Progenitor cell of endocrine pancreas (in vitro differentiated cells): ENCODE measurements around the gene MARK1. TPM values are rescaled to one million over a fixed set of nuclear protein-coding genes. Genes with fewer than 3 reads are reported as not detected.

ENCODE experiments used
- DNase-seq: peaks from one replicate; pipeline ENCODE4 v3.0.0; 2021; ENCODE audit warnings: low spot score; ENCODE audit not compliant: unreplicated experiment
- H3K27ac Mint-ChIP-seq: 2 replicates; pipeline ENCODE4 v1.8.0; 2021; ENCODE audit warnings: mild to moderate bottlenecking, moderate library complexity, mixed read lengths
- H3K27me3 Mint-ChIP-seq: 2 replicates; pipeline ENCODE4 v1.8.0; 2021; ENCODE audit warnings: mixed read lengths
- H3K36me3 Mint-ChIP-seq: 2 replicates; pipeline ENCODE4 v1.8.0; 2022; ENCODE audit warnings: mixed read lengths; ENCODE audit not compliant: insufficient read depth
- H3K4me1 Mint-ChIP-seq: 2 replicates; pipeline ENCODE4 v1.8.0; 2021; ENCODE audit warnings: low read depth, mixed read lengths
- H3K4me3 Mint-ChIP-seq: 2 replicates; pipeline ENCODE4 v1.8.0; 2021; ENCODE audit warnings: low read depth, mild to moderate bottlenecking, moderate library complexity, mixed read lengths
- H3K9me3 Mint-ChIP-seq: 2 replicates; pipeline ENCODE4 v1.8.0; 2021; ENCODE audit warnings: low read depth, mixed read lengths
- CTCF ChIP-seq: fragments of 200-600 bp; sonication (generic); IDR thresholded peaks from one replicate; pipeline ENCODE4 v1.5.0; 2021; ENCODE audit warnings: antibody characterized with exemption, mild to moderate bottlenecking; ENCODE audit not compliant: unreplicated experiment
- total RNA-seq: library from RNA; stranded (reverse); gene quantifications from 2 replicates; pipeline ENCODE4 v1.2.1, GENCODE V29; 2021

MARK1 gene
- total RNA-seq, 1 donor from 2014 or later, result 10.8 TPM

DNA sequence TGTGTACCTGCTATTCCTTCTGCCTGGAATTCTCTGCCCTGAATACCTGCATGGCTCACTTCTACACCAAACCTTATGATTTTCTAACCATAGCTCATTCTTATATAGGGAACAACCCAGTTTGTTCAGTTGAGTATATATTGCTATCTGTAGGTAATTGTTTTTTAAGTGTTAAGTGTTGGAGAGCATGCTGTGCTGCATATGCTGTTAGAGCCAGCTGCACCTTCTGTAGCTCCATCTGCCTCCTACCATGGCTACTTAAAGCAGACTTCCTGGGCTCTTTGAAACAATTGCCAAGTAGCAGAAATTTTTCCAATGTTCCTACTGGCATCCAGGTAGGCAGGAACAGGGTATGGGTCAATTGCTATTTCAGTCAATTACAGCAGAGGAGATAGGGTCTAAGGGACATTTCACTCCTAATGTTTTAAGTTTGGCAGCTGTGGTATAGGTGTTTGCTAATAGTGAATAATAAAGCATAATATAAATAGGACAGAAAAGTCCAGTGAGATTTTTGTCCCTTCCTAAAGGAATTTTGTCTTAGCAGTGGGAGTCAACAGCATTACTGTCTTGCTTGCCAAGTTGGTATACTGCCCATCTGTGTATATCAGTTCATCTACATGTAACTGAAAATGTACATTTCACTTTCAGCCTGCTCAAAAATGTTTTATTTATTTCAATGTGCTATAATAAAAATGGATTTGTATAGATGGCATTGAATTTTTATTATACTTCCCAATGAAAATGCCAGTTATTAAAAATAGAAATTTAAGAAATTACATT lies 128.2 kb downstream of the MARK1 start:
- Mint-ChIP-seq H3K4me3 (no peak overlapping the region), H3K9me3 (no peaks in the 10 kb centered on the region), H3K27ac (no peak overlapping the region), H3K4me1 (no peaks in the 10 kb centered on the region), H3K36me3 (peaks cover 7% of the 10 kb centered on the region), H3K27me3 (no peaks in the 10 kb centered on the region)
- DNase-seq, result no peak
- TF ChIP-seq CTCF, result no peak

DNA sequence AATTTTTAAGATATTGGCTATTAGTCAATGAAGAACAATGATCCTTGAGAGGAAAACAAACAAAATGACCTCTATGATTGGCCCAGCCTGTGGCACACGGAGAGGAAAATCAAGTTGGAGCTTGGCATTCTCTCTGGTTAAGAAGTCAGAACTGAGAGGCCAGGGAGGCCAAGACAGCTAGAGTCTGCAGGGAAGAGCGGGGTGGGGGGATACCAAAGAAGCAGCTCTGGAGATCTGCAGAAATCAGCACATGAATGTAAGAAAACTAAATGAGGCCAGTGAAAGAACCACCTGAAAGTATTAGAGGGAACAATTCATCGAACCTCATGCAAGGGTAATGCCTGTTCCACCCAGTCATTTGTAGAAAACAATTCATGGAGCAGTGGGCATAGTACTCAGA lies 138.4 kb downstream of the MARK1 start:
- Mint-ChIP-seq H3K27me3 (no peaks in the 10 kb centered on the region), H3K9me3 (peaks cover 14% of the 10 kb centered on the region), H3K4me3 (no peak overlapping the region), H3K27ac (no peak overlapping the region), H3K36me3 (peaks cover 3% of the 10 kb centered on the region), H3K4me1 (no peaks in the 10 kb centered on the region)
- no peak for TF ChIP-seq CTCF
- DNase-seq, result no peak

DNA sequence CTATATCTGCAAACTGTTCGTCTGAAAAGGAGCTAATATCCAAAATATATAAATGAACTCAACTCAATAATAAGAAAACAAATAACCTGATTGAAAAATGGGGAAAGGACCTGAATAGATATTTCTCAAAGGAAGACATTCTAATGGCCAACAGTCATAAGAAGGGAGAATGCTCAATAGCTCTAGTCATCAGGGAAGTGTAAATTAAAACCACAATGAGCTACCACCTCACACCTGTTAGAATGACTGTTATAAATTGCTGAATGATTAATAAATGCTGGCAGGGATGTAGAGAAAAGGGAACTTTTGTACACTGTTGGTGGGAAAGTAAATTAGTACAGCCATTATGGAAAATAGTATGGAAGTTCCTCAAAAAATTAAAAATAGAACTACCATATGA lies 141.1 kb downstream of the MARK1 start:
- no peak for TF ChIP-seq CTCF

GRCh38 chr1:220670365-220670764 lies 142.4 kb downstream of the MARK1 start:
- Mint-ChIP-seq H3K4me3 (no peak overlapping the region), H3K36me3 (no peaks in the 10 kb centered on the region), H3K27ac (no peak overlapping the region), H3K4me1 (peaks cover 2% of the 10 kb centered on the region), H3K27me3 (no peaks in the 10 kb centered on the region), H3K9me3 (peaks cover 10% of the 10 kb centered on the region)
- no peak for TF ChIP-seq CTCF
- no peak for DNase-seq

More for the DNA sequence above, 141.1 kb downstream of the MARK1 start:
- Mint-ChIP-seq H3K36me3 (peaks cover 3% of the 10 kb centered on the region), H3K27ac (no peak overlapping the region), H3K27me3 (no peaks in the 10 kb centered on the region), H3K9me3 (peaks cover 14% of the 10 kb centered on the region), H3K4me1 (peaks cover 2% of the 10 kb centered on the region), H3K4me3 (no peak overlapping the region)
- DNase-seq, result no peak

GRCh38 chr1:220673921-220674320 lies 146.0 kb downstream of the MARK1 start:
- Mint-ChIP-seq H3K27me3 (peaks cover 3% of the 10 kb centered on the region), H3K36me3 (no peaks in the 10 kb centered on the region), H3K9me3 (peaks cover 10% of the 10 kb centered on the region), H3K27ac (no peak overlapping the region), H3K4me1 (peaks cover 2% of the 10 kb centered on the region), H3K4me3 (no peak overlapping the region)
- no peak for TF ChIP-seq CTCF
- no peak for DNase-seq
